ENCODE data around the gene VAMP2. TPM values are rescaled to one million over a fixed set of nuclear protein-coding genes. Genes with fewer than 3 reads are reported as not detected.

Gene VAMP2
- total and polyA plus RNA-seq, 2 of the 4 experiments (the other 2 are of a cell fraction): 2.3 to 33.3 TPM

DNA sequence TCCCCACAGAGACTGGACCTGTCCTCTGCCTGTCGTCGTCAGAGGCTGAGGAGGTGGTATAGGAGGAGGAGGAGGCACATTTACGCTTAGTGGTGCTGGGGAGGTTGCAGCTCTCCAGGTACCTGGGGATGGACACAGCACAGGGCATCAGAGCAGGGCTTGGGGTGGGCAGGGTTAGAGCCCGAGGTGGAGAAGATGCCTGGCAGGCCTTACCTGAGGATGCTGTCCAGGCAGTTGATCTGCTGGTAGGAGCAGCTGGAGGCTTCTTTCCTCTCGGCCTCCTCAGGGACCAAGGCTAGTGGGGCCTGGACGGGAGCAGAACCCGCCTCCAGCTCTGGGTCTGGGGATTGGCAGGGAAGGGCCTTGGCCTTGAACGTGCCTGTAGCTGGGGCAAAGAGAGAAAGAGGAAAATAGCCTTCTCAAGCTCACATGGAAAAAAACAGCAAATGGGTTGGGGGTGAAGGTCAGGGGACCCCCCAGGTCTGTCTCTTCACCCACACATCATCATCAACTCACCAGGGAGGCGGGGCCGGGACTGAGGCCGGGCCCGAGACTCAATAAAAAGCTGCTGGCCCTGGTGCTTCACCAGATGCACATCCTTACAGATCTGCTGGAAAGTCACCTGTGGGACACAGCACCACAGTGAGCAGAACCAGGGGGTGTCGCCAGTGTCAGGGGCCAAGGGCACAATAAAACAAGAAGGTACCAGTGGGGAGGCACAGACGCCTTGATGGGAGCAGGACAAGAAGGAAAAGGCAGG, 16.2 kb downstream of the VAMP2 start:
- in situ Hi-C loops (cut with MboI; ENCODE audit: low sequenced_read_pairs): no loop called here
- H4K20me1 ChIP-seq (ENCODE audit: insufficient read depth, low read length): peaks cover 5% of the 10 kb centered on the region
- H3K4me2 ChIP-seq (ENCODE audit: low read depth, low read length): no peak overlapping the region
- intact Hi-C loops (cut with micrococcal nuclease): no loop called here
- no peak overlapping the region for H3K14ac ChIP-seq (replicated peaks; ENCODE audit: low read depth, low read length)
- dilution Hi-C loops (cut with HindIII; ENCODE audit: low sequenced_read_pairs, unreplicated experiment): no loop called here
- no TSS peak for BruUV-seq (replicated peaks)
- no peak overlapping the region for H2BK120ac ChIP-seq (ENCODE audit: low read depth, low read length)
- no peak overlapping the region for H3K27ac ChIP-seq (ENCODE audit: insufficient read depth, low read length)
- no peak overlapping the region for H3K4ac ChIP-seq (ENCODE audit: low read depth, low read length)
- no peak overlapping the region for H3K9ac ChIP-seq (ENCODE audit: low read depth, low read length)
- no peak overlapping the region for H3K4me3 ChIP-seq (ENCODE audit: insufficient read depth, low read depth, low read length)
- ChIA-PET CTCF (interaction anchor here (0.5 kb wide), 1 partner anchor 461 kb away, joined by 5 read pairs; no protein-coding TSS in a partner anchor), POLR2A (ENCODE audit: unreplicated experiment) (no interaction called here)
- H2AK5ac ChIP-seq (ENCODE audit: low read depth, low read length): no peak overlapping the region
- peaks cover 5% of the 10 kb centered on the region for H3K4me1 ChIP-seq (ENCODE audit: control insufficient read depth, insufficient read depth, low read length)
- peaks cover 5% of the 10 kb centered on the region; the same call in 1 of the 2 replicates for H3K9me1 ChIP-seq (ENCODE audit: insufficient read depth, low read length)
- no peak overlapping the region for H3K23ac ChIP-seq (ENCODE audit: low read depth, low read length)
- H4K91ac ChIP-seq (ENCODE audit: insufficient read depth, low read depth, low read length): no peak overlapping the region
- H3K36me3 ChIP-seq (ENCODE audit: control insufficient read depth, insufficient read depth, low read length): peaks cover 65% of the 10 kb centered on the region
- no peak overlapping the region for H2BK15ac ChIP-seq (ENCODE audit: low read depth, low read length)
- 74% methylated on average over 4 of the region's 14 CpGs; no CpG with 5 or more reads in 1 of the 2 experiments for WGBS, 2 experiments (ENCODE audit: extremely low coverage in 2 of 2, insufficient read length in 1 of 2)
- H3K18ac ChIP-seq (ENCODE audit: low read depth, low read length): no peak overlapping the region
- H2AK9ac ChIP-seq (replicated peaks; ENCODE audit: low read depth, low read length, poor library complexity): peak overlapping the region; percentile 55
- H2AFZ ChIP-seq (replicated peaks; ENCODE audit: low read length, poor library complexity): no peak overlapping the region
- H2BK5ac ChIP-seq (ENCODE audit: low read depth, low read length, poor library complexity, severe bottlenecking): no peak overlapping the region
- no peak overlapping the region for H4K8ac ChIP-seq (ENCODE audit: low read depth in 2 of 2, low read length in 2 of 2)
- H3K56ac ChIP-seq (ENCODE audit: extremely low read depth, insufficient read depth, low read length): no peak overlapping the region
- no peaks in the 10 kb centered on the region for H3K27me3 ChIP-seq (ENCODE audit: control insufficient read depth, insufficient read depth, low read length)
- ATAC-seq (ENCODE audit: low read depth) (no peak), DNase-seq (no peak)
- no peak overlapping the region for H4K5ac ChIP-seq (ENCODE audit: low read depth, low read length)
- H3K9me3 ChIP-seq (ENCODE audit: control insufficient read depth, insufficient read depth, low read length): no peaks in the 10 kb centered on the region
- no peak overlapping the region for H2BK20ac ChIP-seq (ENCODE audit: low read depth, low read length)
- peaks cover 3 to 11% of the 10 kb centered on the region in 2 experiments; a peak in 2 of 4 replicates for H3K79me1 ChIP-seq (ENCODE audit: low read depth in 1 of 2, low read length in 2 of 2)
- TF ChIP-seq RAD21 (IDR thresholded peaks at IDR 0.05; ENCODE audit: low read length) (no peak), FOS (IDR thresholded peaks at IDR 0.05; ENCODE audit: low read depth, low read length) (no peak), BHLHE40 (IDR thresholded peaks at IDR 0.05; ENCODE audit: low read depth, low read length) (no peak), CHD1 (IDR thresholded peaks at IDR 0.05; ENCODE audit: low read depth, low read length) (no peak), MXI1 (IDR thresholded peaks at IDR 0.05; ENCODE audit: borderline replicate concordance, low read depth, low read length) (no peak), CEBPB (IDR thresholded peaks at IDR 0.05; ENCODE audit: low read depth, low read length) (no peak), MAZ (IDR thresholded peaks at IDR 0.05; ENCODE audit: borderline replicate concordance, low read depth, low read length) (no peak), POLR2A (IDR thresholded peaks at IDR 0.05; ENCODE audit: low read depth, low read length) (no peak), MAFK (IDR thresholded peaks at IDR 0.05; ENCODE audit: low read depth, low read length) (no peak), NFE2L2 (IDR thresholded peaks at IDR 0.05; ENCODE audit: low read depth, low read length) (no peak), RCOR1 (IDR thresholded peaks at IDR 0.05; ENCODE audit: insufficient replicate concordance, low read length) (no peak), RFX5 (IDR thresholded peaks at IDR 0.05; ENCODE audit: low read depth, low read length) (no peak)
- TF ChIP-seq, protein P1, sequence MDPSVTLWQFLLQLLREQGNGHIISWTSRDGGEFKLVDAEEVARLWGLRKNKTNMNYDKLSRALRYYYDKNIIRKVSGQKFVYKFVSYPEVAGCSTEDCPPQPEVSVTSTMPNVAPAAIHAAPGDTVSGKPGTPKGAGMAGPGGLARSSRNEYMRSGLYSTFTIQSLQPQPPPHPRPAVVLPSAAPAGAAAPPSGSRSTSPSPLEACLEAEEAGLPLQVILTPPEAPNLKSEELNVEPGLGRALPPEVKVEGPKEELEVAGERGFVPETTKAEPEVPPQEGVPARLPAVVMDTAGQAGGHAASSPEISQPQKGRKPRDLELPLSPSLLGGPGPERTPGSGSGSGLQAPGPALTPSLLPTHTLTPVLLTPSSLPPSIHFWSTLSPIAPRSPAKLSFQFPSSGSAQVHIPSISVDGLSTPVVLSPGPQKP (IDR thresholded peaks at IDR 0.05; ENCODE audit: borderline replicate concordance, low read depth, low read length): no peak
- TF ChIP-seq, protein P2, sequence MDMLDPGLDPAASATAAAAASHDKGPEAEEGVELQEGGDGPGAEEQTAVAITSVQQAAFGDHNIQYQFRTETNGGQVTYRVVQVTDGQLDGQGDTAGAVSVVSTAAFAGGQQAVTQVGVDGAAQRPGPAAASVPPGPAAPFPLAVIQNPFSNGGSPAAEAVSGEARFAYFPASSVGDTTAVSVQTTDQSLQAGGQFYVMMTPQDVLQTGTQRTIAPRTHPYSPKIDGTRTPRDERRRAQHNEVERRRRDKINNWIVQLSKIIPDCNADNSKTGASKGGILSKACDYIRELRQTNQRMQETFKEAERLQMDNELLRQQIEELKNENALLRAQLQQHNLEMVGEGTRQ (IDR thresholded peaks at IDR 0.05; ENCODE audit: low read depth, low read length): no peak
- TF ChIP-seq, protein P3, sequence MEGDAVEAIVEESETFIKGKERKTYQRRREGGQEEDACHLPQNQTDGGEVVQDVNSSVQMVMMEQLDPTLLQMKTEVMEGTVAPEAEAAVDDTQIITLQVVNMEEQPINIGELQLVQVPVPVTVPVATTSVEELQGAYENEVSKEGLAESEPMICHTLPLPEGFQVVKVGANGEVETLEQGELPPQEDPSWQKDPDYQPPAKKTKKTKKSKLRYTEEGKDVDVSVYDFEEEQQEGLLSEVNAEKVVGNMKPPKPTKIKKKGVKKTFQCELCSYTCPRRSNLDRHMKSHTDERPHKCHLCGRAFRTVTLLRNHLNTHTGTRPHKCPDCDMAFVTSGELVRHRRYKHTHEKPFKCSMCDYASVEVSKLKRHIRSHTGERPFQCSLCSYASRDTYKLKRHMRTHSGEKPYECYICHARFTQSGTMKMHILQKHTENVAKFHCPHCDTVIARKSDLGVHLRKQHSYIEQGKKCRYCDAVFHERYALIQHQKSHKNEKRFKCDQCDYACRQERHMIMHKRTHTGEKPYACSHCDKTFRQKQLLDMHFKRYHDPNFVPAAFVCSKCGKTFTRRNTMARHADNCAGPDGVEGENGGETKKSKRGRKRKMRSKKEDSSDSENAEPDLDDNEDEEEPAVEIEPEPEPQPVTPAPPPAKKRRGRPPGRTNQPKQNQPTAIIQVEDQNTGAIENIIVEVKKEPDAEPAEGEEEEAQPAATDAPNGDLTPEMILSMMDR (conservative IDR thresholded peaks at IDR 0.05; ENCODE audit: low read depth, low read length): no peak
